CD14-positive monocyte (primary cell): ENCODE results near the gene CRHR2. TPM values are rescaled to one million over a fixed set of nuclear protein-coding genes. Genes with fewer than 3 reads are reported as not detected.

ENCODE experiments used
- DNase-seq, 3 donors: peaks; one replicate each; pipeline ENCODE4 v3.0.0-alpha.2; 2011 to 2022
- H2AFZ ChIP-seq: 2 replicates; pipeline ENCODE4 v1.6.0; 2012; ENCODE audit warnings: mild to moderate bottlenecking, low read depth, low read length, inconsistent platforms; ENCODE audit not compliant: insufficient read depth, poor library complexity, severe bottlenecking
- H3K27ac ChIP-seq, 2 donors: 1 replicate in 1 of 2; 2 replicates in 1 of 2; pipeline ENCODE4 v1.5.1; 2012 to 2013; ENCODE audit warnings: low read length in 2 of 2, control low read depth in 1 of 2, inconsistent platforms in 1 of 2, low read depth in 1 of 2, mild to moderate bottlenecking in 1 of 2
- H3K27me3 ChIP-seq, 2 donors: one replicate each; pipeline versions ENCODE4 v1.6.0 to v1.6.1; 2011 to 2013; ENCODE audit warnings: low read length in 2 of 2; ENCODE audit not compliant: control insufficient read depth in 2 of 2, insufficient read depth in 2 of 2
- H3K36me3 ChIP-seq, 2 donors: replicated peaks in 1 of 2; 1 replicate in 1 of 2; 2 replicates in 1 of 2; pipeline versions ENCODE4 v1.5.1 to v1.6.1; 2012 to 2013; ENCODE audit warnings: low read length in 2 of 2, control low read depth in 1 of 2, inconsistent platforms in 1 of 2, mild to moderate bottlenecking in 1 of 2; ENCODE audit not compliant: insufficient read depth in 2 of 2, control insufficient read depth in 1 of 2
- H3K4me1 ChIP-seq, 2 donors: 1 replicate in 1 of 2; 2 replicates in 1 of 2; pipeline versions ENCODE4 v1.5.1 to v1.6.1; 2012 to 2013; ENCODE audit warnings: low read length in 2 of 2, control low read depth in 1 of 2, inconsistent platforms in 1 of 2, mild to moderate bottlenecking in 1 of 2, moderate library complexity in 1 of 2; ENCODE audit not compliant: insufficient read depth in 2 of 2, control insufficient read depth in 1 of 2
- H3K4me2 ChIP-seq: replicated peaks from 2 replicates; pipeline ENCODE3; 2012; ENCODE audit warnings: low read length, moderate library complexity, mild to moderate bottlenecking; ENCODE audit not compliant: poor library complexity, severe bottlenecking; ENCODE audit errors: extremely low read depth
- H3K4me3 ChIP-seq, 3 experiments: fragments of 200-600 bp in 1 of 3; sonication (generic) in 1 of 3; replicated peaks in 1 of 3; 1 replicate in 2 of 3; 2 replicates in 1 of 3; pipeline ENCODE4 v1.5.1; 2011 to 2013; ENCODE audit warnings: low read length in 3 of 3, mild to moderate bottlenecking in 3 of 3, control low read depth in 2 of 3, low read depth in 2 of 3, inconsistent platforms in 1 of 3, moderate library complexity in 1 of 3
- H3K79me2 ChIP-seq: 2 replicates; pipeline ENCODE4 v1.6.0; 2012; ENCODE audit warnings: mild to moderate bottlenecking, control low read depth, inconsistent platforms, low read length, moderate library complexity; ENCODE audit not compliant: insufficient read depth
- H3K9ac ChIP-seq: 2 replicates; pipeline ENCODE4 v1.6.0; 2017; ENCODE audit warnings: low read length, mild to moderate bottlenecking; ENCODE audit not compliant: insufficient read depth, poor library complexity, severe bottlenecking
- H3K9me3 ChIP-seq, 2 donors: replicated peaks in 1 of 2; 1 replicate in 1 of 2; 2 replicates in 1 of 2; pipeline versions ENCODE4 v1.5.1 to v1.6.1; 2012 to 2013; ENCODE audit warnings: low read length in 2 of 2, control low read depth in 1 of 2; ENCODE audit not compliant: control insufficient read depth in 1 of 2, insufficient read depth in 1 of 2
- H4K20me1 ChIP-seq: 2 replicates; pipeline ENCODE4 v1.6.0; 2012; ENCODE audit warnings: mild to moderate bottlenecking, low read length, control low read depth, moderate library complexity; ENCODE audit not compliant: insufficient read depth
- H3K27ac Mint-ChIP-seq, 7 donors: one replicate each; pipeline ENCODE4 v1.8.0; 2020; ENCODE audit warnings: mild to moderate bottlenecking in 7 of 7, mixed read lengths in 7 of 7, moderate library complexity in 6 of 7, inconsistent platforms in 2 of 7
- H3K27me3 Mint-ChIP-seq, 3 donors: one replicate each; pipeline ENCODE4 v1.8.0; 2021 to 2022; ENCODE audit warnings: low read depth in 3 of 3, mild to moderate bottlenecking in 3 of 3, mixed read lengths in 3 of 3, moderate library complexity in 3 of 3, inconsistent platforms in 1 of 3
- H3K36me3 Mint-ChIP-seq, 2 donors: one replicate each; pipeline ENCODE4 v1.8.0; 2020; ENCODE audit warnings: mixed read lengths in 2 of 2, inconsistent platforms in 1 of 2, mild to moderate bottlenecking in 1 of 2
- H3K4me1 Mint-ChIP-seq: one replicate; pipeline ENCODE4 v1.8.0; 2020; ENCODE audit warnings: mild to moderate bottlenecking, mixed read lengths
- H3K4me3 Mint-ChIP-seq, 2 donors: one replicate each; pipeline ENCODE4 v1.8.0; 2020; ENCODE audit warnings: mild to moderate bottlenecking in 2 of 2, mixed read lengths in 2 of 2, moderate library complexity in 1 of 2
- H3K9me3 Mint-ChIP-seq, 7 donors: one replicate each; pipeline ENCODE4 v1.8.0; 2020 to 2022; ENCODE audit warnings: mixed read lengths in 7 of 7, mild to moderate bottlenecking in 6 of 7, moderate library complexity in 6 of 7, inconsistent platforms in 2 of 7
- CTCF ChIP-seq: fragments of 200-600 bp; IDR thresholded peaks from one replicate; pipeline ENCODE4 v1.8.0; 2022; ENCODE audit warnings: antibody characterized with exemption, mild to moderate bottlenecking
- WGBS: methylation state at CpG from one replicate; pipeline ENCODE4 v1.1.5; 2013; ENCODE audit warnings: missing lambda C conversion rate; ENCODE audit not compliant: insufficient coverage; 5-methylcytosine and 5-hydroxymethylcytosine counted together
- intact Hi-C, 2 donors: fragments of 100-400 bp; cut with micrococcal nuclease; formaldehyde crosslinking; loops; one replicate each; pipeline versions ENCODE4 v1.15.0 to v1.15.1; 2023
- polyA plus RNA-seq, 3 donors: library from polyadenylated mRNA; depleted of rRNA in 1 of 3; unstranded in 2 of 3; stranded (reverse) in 1 of 3; fragments of 300-500 nt in 2 of 3; fragments of >200 nt in 1 of 3; fragmentation: Illumina TruSeq in 2 of 3; gene quantifications; 1 replicate in 2 of 3; 2 replicates in 1 of 3; pipeline ENCODE4 v1.2.3, GENCODE V29; 2012 to 2021

The CRHR2 gene
- polyA plus RNA-seq, 3 donors: not detected

GRCh38 chr7:30705596-30705995, 23.3 kb upstream of the CRHR2 start:
- Histone ChIP-seq H3K4me2 (no peak overlapping the region), H3K4me3 (no peak overlapping the region), H3K27ac (no peak overlapping the region), H3K27me3 (no peaks in the 10 kb centered on the region), H3K79me2 (no peaks in the 10 kb centered on the region), H3K9ac (no peak overlapping the region), H3K4me1 (no peaks in the 10 kb centered on the region), H2AFZ (no peak overlapping the region), H4K20me1 (no peaks in the 10 kb centered on the region), H3K36me3 (no peaks in the 10 kb centered on the region), H3K9me3 (no peaks in the 10 kb centered on the region)
- H3K4me3 Mint-ChIP-seq: no peak overlapping the region
- H3K9me3 Mint-ChIP-seq: peaks cover 0 to 1% (median 0%) of the 10 kb centered on the region in 7 donors
- intact Hi-C loops: no loop called here
- no peak overlapping the region for H3K27ac Mint-ChIP-seq
- TF ChIP-seq CTCF: no peak
- WGBS: 94% methylated on average over 10 of the region's 13 CpGs
- no peaks in the 10 kb centered on the region for H3K36me3 Mint-ChIP-seq
- no peak for DNase-seq
- peaks cover 0 to 8% (median 0%) of the 10 kb centered on the region in 3 donors for H3K27me3 Mint-ChIP-seq
- H3K4me1 Mint-ChIP-seq: no peaks in the 10 kb centered on the region

GRCh38 chr7:30705008-30705407, 22.8 kb upstream of the CRHR2 start:
- Histone ChIP-seq H3K4me3 (no peak overlapping the region), H3K36me3 (no peaks in the 10 kb centered on the region), H3K9ac (no peak overlapping the region), H3K4me2 (no peak overlapping the region), H3K79me2 (no peaks in the 10 kb centered on the region), H3K27me3 (no peaks in the 10 kb centered on the region), H3K4me1 (no peaks in the 10 kb centered on the region), H3K9me3 (no peaks in the 10 kb centered on the region), H3K27ac (no peak overlapping the region), H4K20me1 (no peaks in the 10 kb centered on the region), H2AFZ (no peak overlapping the region)
- Mint-ChIP-seq H3K4me1 (no peaks in the 10 kb centered on the region), H3K4me3 (no peak overlapping the region), H3K27ac (no peak overlapping the region), H3K27me3 (peaks cover 0 to 10% (median 0%) of the 10 kb centered on the region in 3 donors), H3K36me3 (no peaks in the 10 kb centered on the region), H3K9me3 (peaks cover 0 to 1% (median 0%) of the 10 kb centered on the region in 7 donors)
- intact Hi-C loops: no loop called here
- 91% methylated on average over 7 of the region's 8 CpGs for WGBS
- DNase-seq: no peak
- no peak for TF ChIP-seq CTCF
